ENCODE results near the gene ADRM1.

ADRM1 gene

DNA sequence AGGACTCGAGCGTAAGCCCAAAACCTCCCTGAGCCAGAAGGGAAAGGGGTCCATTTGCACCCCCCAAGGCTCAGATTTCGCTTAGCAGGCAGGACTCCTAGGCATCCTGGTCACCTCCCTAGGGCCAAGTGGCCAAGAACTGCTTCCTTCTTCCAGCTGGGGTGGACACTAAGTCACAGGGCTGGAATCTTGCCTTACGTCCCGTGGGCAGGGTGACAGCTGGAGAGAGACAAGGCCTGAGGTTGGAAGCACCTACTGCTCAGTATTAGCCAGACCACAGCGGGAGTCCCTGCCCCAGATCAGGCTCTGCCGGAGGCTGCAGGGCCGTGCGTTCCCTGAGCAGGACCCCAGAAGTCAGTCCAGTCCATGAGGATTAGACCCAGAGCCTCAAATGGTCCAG, 44.6 kb downstream of the ADRM1 start:
- Histone ChIP-seq H4K20me1 (ENCODE audit: control insufficient read depth, insufficient read depth, low read depth, low read length) (no peaks in the 10 kb centered on the region), H3K9me2 (replicated peaks; ENCODE audit: control insufficient read depth, low read length) (no peaks in the 10 kb centered on the region), H3K36me3 (ENCODE audit: control insufficient read depth, low read length) (peaks cover 3% of the 10 kb centered on the region), H3K79me2 (ENCODE audit: control insufficient read depth, low read length) (no peaks in the 10 kb centered on the region), H3K4me2 (ENCODE audit: low read length) (no peak overlapping the region), H3K4me3 (ENCODE audit: low read length) (no peak overlapping the region), H3K27ac (ENCODE audit: low read depth, low read length) (no peak overlapping the region), H3K27me3 (ENCODE audit: control insufficient read depth, low read length) (no peaks in the 10 kb centered on the region), H3K9me3 (ENCODE audit: control insufficient read depth, insufficient read depth, low read length) (no peaks in the 10 kb centered on the region), H3F3A (ENCODE audit: control insufficient read depth, insufficient read depth) (no peaks in the 10 kb centered on the region), H3K4me1 (ENCODE audit: control insufficient read depth, low read length) (peaks cover 20% of the 10 kb centered on the region)
- TF ChIP-seq, protein P1, sequence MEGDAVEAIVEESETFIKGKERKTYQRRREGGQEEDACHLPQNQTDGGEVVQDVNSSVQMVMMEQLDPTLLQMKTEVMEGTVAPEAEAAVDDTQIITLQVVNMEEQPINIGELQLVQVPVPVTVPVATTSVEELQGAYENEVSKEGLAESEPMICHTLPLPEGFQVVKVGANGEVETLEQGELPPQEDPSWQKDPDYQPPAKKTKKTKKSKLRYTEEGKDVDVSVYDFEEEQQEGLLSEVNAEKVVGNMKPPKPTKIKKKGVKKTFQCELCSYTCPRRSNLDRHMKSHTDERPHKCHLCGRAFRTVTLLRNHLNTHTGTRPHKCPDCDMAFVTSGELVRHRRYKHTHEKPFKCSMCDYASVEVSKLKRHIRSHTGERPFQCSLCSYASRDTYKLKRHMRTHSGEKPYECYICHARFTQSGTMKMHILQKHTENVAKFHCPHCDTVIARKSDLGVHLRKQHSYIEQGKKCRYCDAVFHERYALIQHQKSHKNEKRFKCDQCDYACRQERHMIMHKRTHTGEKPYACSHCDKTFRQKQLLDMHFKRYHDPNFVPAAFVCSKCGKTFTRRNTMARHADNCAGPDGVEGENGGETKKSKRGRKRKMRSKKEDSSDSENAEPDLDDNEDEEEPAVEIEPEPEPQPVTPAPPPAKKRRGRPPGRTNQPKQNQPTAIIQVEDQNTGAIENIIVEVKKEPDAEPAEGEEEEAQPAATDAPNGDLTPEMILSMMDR (IDR thresholded peaks at IDR 0.05; ENCODE audit: low read depth, low read length, poor library complexity, severe bottlenecking) = no peak
- TF ChIP-seq EZH2phosphoT487 (IDR thresholded peaks at IDR 0.05; ENCODE audit: borderline replicate concordance, low read length) = no peak

GRCh38 chr20:62348604-62349003, 45.8 kb downstream of the ADRM1 start:
- H3F3A ChIP-seq (ENCODE audit: control insufficient read depth, insufficient read depth) = no peaks in the 10 kb centered on the region
- H3K36me3 ChIP-seq (ENCODE audit: control insufficient read depth, low read length) = peaks cover 3% of the 10 kb centered on the region

GRCh38 chr20:62349556-62350097, 46.8 kb downstream of the ADRM1 start:
- H4K20me1 ChIP-seq (ENCODE audit: control insufficient read depth, insufficient read depth, low read depth, low read length) = no peaks in the 10 kb centered on the region
- no peaks in the 10 kb centered on the region for H3K27me3 ChIP-seq (ENCODE audit: control insufficient read depth, low read length)
- H3K27ac ChIP-seq (ENCODE audit: low read depth, low read length) = no peak overlapping the region
- no peaks in the 10 kb centered on the region for H3K79me2 ChIP-seq (ENCODE audit: control insufficient read depth, low read length)
- H3F3A ChIP-seq (ENCODE audit: control insufficient read depth, insufficient read depth) = no peaks in the 10 kb centered on the region
- H3K9me3 ChIP-seq (ENCODE audit: control insufficient read depth, insufficient read depth, low read length) = no peaks in the 10 kb centered on the region
- peaks cover 11% of the 10 kb centered on the region for H3K4me1 ChIP-seq (ENCODE audit: control insufficient read depth, low read length)
- H3K4me2 ChIP-seq (ENCODE audit: low read length) = no peak overlapping the region
- TF ChIP-seq EZH2phosphoT487 (IDR thresholded peaks at IDR 0.05; ENCODE audit: borderline replicate concordance, low read length) = no peak
- TF ChIP-seq, protein P1 (IDR thresholded peaks at IDR 0.05; ENCODE audit: low read depth, low read length, poor library complexity, severe bottlenecking) = no peak
- H3K4me3 ChIP-seq (ENCODE audit: low read length) = no peak overlapping the region
- no peaks in the 10 kb centered on the region for H3K9me2 ChIP-seq (replicated peaks; ENCODE audit: control insufficient read depth, low read length)
- H3K36me3 ChIP-seq (ENCODE audit: control insufficient read depth, low read length) = peaks cover 3% of the 10 kb centered on the region

More at GRCh38 chr20:62348604-62349003, 45.8 kb downstream of the ADRM1 start:
- Histone ChIP-seq H3K79me2 (ENCODE audit: control insufficient read depth, low read length) (no peaks in the 10 kb centered on the region), H3K27ac (ENCODE audit: low read depth, low read length) (no peak overlapping the region), H3K4me1 (ENCODE audit: control insufficient read depth, low read length) (peaks cover 20% of the 10 kb centered on the region), H3K27me3 (ENCODE audit: control insufficient read depth, low read length) (no peaks in the 10 kb centered on the region), H4K20me1 (ENCODE audit: control insufficient read depth, insufficient read depth, low read depth, low read length) (no peaks in the 10 kb centered on the region), H3K9me2 (replicated peaks; ENCODE audit: control insufficient read depth, low read length) (no peaks in the 10 kb centered on the region), H3K4me3 (ENCODE audit: low read length) (no peak overlapping the region), H3K4me2 (ENCODE audit: low read length) (no peak overlapping the region), H3K9me3 (ENCODE audit: control insufficient read depth, insufficient read depth, low read length) (no peaks in the 10 kb centered on the region)
- TF ChIP-seq EZH2phosphoT487 (IDR thresholded peaks at IDR 0.05; ENCODE audit: borderline replicate concordance, low read length) = no peak
- TF ChIP-seq, protein P1 (IDR thresholded peaks at IDR 0.05; ENCODE audit: low read depth, low read length, poor library complexity, severe bottlenecking) = no peak

Measured in DOHH2 (cell line).